22Rv1 (cell line): ENCODE data around the gene ANKDD1B.

Experiments
- ZFX ChIP-seq: fragments of 450-650 bp; IDR thresholded peaks from 2 replicates; pipeline ENCODE4 v1.6.1; 2017; ENCODE audit warnings: antibody characterized with exemption, borderline replicate concordance
- TF ChIP-seq, protein P1 (sequence below): fragments of 450-650 bp; IDR thresholded peaks from 2 replicates; pipeline ENCODE4 v1.5.1; 2017; ENCODE audit warnings: mild to moderate bottlenecking

DNA sequence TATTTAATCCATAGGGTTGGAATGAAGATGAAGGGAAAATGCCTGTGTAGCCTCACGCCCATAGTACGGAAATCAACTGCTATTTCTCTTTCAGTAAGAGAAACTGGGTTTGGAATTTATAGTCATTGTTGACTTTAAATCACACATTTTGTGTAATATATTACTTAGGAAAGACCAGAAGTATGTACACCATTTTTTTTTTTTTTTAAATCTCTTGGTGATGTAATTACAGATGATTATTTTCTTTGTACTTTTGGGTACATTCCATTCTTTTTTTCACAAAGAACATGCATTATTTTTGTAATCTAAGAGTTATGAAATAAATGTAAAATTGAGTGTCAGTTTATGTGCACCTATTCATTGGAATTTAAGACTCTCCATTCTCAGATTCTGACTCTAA lies 60.3 kb downstream of the ANKDD1B start:
- TF ChIP-seq, protein P1, sequence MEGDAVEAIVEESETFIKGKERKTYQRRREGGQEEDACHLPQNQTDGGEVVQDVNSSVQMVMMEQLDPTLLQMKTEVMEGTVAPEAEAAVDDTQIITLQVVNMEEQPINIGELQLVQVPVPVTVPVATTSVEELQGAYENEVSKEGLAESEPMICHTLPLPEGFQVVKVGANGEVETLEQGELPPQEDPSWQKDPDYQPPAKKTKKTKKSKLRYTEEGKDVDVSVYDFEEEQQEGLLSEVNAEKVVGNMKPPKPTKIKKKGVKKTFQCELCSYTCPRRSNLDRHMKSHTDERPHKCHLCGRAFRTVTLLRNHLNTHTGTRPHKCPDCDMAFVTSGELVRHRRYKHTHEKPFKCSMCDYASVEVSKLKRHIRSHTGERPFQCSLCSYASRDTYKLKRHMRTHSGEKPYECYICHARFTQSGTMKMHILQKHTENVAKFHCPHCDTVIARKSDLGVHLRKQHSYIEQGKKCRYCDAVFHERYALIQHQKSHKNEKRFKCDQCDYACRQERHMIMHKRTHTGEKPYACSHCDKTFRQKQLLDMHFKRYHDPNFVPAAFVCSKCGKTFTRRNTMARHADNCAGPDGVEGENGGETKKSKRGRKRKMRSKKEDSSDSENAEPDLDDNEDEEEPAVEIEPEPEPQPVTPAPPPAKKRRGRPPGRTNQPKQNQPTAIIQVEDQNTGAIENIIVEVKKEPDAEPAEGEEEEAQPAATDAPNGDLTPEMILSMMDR, result no peak
- TF ChIP-seq ZFX, result no peak
